ENCODE results near the gene GRIA2.
"Not testable (repeated sequence)": the region's sequence is repeated elsewhere in the genome, so short reads cannot be mapped to it uniquely, and the experiment has no call there.

The GRIA2 gene

GRCh38 chr4:157246964-157247363 lies 26.4 kb downstream of the GRIA2 start:
- no peak for DNase-seq (ENCODE audit: low read depth, low spot score)
- H3K27ac ChIP-seq: no peak overlapping the region

GRCh38 chr4:157258165-157258564 lies 37.6 kb downstream of the GRIA2 start:
- not testable (repeated sequence) for DNase-seq (ENCODE audit: low read depth, low spot score); H3K27ac ChIP-seq

- H3K27ac ChIP-seq: no peak overlapping the region
- no peak for DNase-seq (ENCODE audit: low read depth, low spot score)
Observed at GRCh38 chr4:157265281-157265680, 44.8 kb downstream of the GRIA2 start.

- no peak overlapping the region for H3K27ac ChIP-seq
- DNase-seq (ENCODE audit: low read depth, low spot score): no peak
Observed at GRCh38 chr4:157270108-157270507, 49.6 kb downstream of the GRIA2 start.

- DNase-seq (ENCODE audit: low read depth, low spot score): no peak
- H3K27ac ChIP-seq: no peak overlapping the region
Observed at GRCh38 chr4:157270552-157270951, 50.0 kb downstream of the GRIA2 start.

GRCh38 chr4:157271166-157271869 lies 50.8 kb downstream of the GRIA2 start:
- peak; percentile 60 for DNase-seq (ENCODE audit: low read depth, low spot score)
- H3K27ac ChIP-seq: no peak overlapping the region

- peak; percentile 49 for DNase-seq (ENCODE audit: low read depth, low spot score)
- no peak overlapping the region for H3K27ac ChIP-seq
Observed at GRCh38 chr4:157280673-157281072, 60.1 kb downstream of the GRIA2 start.

GRCh38 chr4:157282019-157282418 lies 61.5 kb downstream of the GRIA2 start:
- no peak overlapping the region for H3K27ac ChIP-seq
- DNase-seq (ENCODE audit: low read depth, low spot score): no peak

- DNase-seq (ENCODE audit: low read depth, low spot score): no peak
- H3K27ac ChIP-seq: no peak overlapping the region
Observed at GRCh38 chr4:157287445-157287844, 66.9 kb downstream of the GRIA2 start.

- no peak overlapping the region for H3K27ac ChIP-seq
- no peak for DNase-seq (ENCODE audit: low read depth, low spot score)
Observed at GRCh38 chr4:157290622-157291021, 70.1 kb downstream of the GRIA2 start.

GRCh38 chr4:157291071-157291470 lies 70.5 kb downstream of the GRIA2 start:
- no peak for DNase-seq (ENCODE audit: low read depth, low spot score)

GRCh38 chr4:157293673-157294072 lies 73.1 kb downstream of the GRIA2 start:
- no peak overlapping the region for H3K27ac ChIP-seq
- DNase-seq (ENCODE audit: low read depth, low spot score): no peak

More at GRCh38 chr4:157291071-157291470, 70.5 kb downstream of the GRIA2 start:
- H3K27ac ChIP-seq: no peak overlapping the region

GRCh38 chr4:157294575-157294974 lies 74.0 kb downstream of the GRIA2 start:
- DNase-seq (ENCODE audit: low read depth, low spot score): no peak
- H3K27ac ChIP-seq: no peak overlapping the region

GRCh38 chr4:157300701-157301100 lies 80.2 kb downstream of the GRIA2 start:
- H3K27ac ChIP-seq: no peak overlapping the region
- no peak for DNase-seq (ENCODE audit: low read depth, low spot score)

GRCh38 chr4:157303471-157303960 lies 83.0 kb downstream of the GRIA2 start:
- H3K27ac ChIP-seq: no peak overlapping the region
- no peak for DNase-seq (ENCODE audit: low read depth, low spot score)

- H3K27ac ChIP-seq: no peak overlapping the region
- DNase-seq (ENCODE audit: low read depth, low spot score): no peak
Observed at GRCh38 chr4:157304769-157305168, 84.2 kb downstream of the GRIA2 start.

- DNase-seq (ENCODE audit: low read depth, low spot score): no peak
- H3K27ac ChIP-seq: no peak overlapping the region
Observed at GRCh38 chr4:157312702-157313101, 92.2 kb downstream of the GRIA2 start.

GRCh38 chr4:157314906-157315305 lies 94.4 kb downstream of the GRIA2 start:
- H3K27ac ChIP-seq: no peak overlapping the region
- DNase-seq (ENCODE audit: low read depth, low spot score): no peak

- H3K27ac ChIP-seq: no peak overlapping the region
- no peak for DNase-seq (ENCODE audit: low read depth, low spot score)
Observed at GRCh38 chr4:157315968-157316367, 95.4 kb downstream of the GRIA2 start.

- no peak for DNase-seq (ENCODE audit: low read depth, low spot score)
- no peak overlapping the region for H3K27ac ChIP-seq
Observed at GRCh38 chr4:157320092-157320491, 99.6 kb downstream of the GRIA2 start.

- H3K27ac ChIP-seq: no peak overlapping the region
- DNase-seq (ENCODE audit: low read depth, low spot score): no peak
Observed at GRCh38 chr4:157327666-157328065, 107.1 kb downstream of the GRIA2 start.

- H3K27ac ChIP-seq: no peak overlapping the region
- DNase-seq (ENCODE audit: low read depth, low spot score): no peak
Observed at GRCh38 chr4:157357887-157358286, 137.4 kb downstream of the GRIA2 start.

All from epithelial cell of prostate (primary cell).